ENCODE data around the gene DUSP22.

DUSP22 gene

DNA sequence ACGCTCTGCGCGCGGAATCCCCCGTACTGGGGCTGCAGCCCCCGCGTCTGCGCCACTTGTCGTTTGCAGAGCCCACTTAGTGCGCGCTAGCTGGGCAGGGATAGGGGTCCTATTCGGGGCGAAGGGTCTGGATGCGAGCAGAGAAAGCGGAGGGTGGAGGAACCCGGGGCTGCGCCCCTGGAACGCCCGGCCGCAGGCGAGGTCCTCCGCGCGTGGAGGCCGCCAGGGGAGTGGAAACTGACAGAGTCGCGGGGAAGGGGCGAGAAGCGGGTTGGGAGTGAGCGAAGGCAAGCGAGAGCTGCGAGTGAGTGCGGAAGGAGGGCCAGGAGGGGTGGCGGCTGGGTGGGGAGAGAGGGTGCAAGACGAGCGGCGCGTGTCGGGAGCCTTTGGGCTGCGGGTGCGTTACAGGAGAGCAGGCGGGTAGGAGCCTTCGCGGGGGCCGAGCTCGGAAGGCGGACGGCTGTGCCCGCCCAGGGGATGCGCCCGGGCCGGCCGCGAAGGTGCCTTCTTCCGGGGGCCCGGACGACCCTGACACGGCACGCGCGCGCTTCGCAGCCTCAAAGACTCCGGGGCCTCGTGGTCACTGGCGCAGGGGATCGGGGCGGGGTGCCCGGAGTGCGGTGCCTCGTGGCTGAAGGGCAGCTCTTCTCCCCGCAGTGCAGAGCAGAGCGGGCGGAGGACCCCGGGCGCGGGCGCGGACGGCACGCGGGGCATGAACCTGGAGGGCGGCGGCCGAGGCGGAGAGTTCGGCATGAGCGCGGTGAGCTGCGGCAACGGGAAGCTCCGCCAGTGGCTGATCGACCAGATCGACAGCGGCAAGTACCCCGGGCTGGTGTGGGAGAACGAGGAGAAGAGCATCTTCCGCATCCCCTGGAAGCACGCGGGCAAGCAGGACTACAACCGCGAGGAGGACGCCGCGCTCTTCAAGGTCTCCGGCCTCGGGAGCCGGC, 100.4 kb downstream of the DUSP22 start:
- no peak for DNase-seq (ENCODE audit: low read depth in 2 of 3, low spot score in 2 of 3)

DNA sequence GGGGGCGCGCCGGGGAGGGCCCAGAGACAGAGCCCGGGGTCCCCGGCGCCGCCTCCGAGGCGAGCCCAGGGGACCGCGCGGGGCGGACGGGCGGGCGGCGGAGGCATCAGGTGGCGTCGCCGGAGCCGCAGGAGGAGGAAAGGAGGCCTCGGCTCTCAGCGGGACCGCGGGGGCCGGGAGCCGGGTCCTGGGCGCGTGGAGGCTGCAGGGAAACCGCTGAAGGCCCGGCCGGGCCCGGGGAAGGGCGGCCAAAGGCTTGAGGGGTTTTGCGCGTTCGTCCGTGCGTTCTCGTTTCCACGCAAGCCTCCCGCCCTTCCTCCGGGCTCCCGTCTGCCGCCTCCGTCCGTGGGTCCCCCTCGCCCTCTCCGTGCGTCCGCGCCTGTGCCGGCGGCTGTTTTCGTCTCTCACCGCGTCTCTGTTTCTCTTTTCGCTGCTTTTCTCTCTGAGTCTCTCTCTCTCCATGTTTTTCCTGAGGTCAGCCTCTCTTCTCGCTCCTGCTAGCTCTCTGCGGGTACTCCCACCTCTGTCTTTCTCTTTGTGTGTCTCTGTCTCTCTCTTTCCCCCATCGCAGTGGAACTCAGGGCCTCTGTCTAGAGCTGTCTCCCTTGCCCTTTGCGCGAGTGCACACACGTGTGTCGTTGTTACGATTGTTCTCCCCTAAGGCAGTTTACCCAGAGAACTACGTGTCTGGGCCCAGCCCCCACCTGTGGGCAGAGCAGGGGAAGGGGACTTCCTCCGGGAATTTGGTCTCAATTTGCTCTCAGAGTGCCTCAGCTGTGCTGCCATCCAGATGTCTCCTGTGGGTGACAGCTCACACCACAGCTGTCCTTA, 101.3 kb downstream of the DUSP22 start:
- DNase-seq (ENCODE audit: low read depth in 2 of 3, low spot score in 2 of 3), result no peak

DNA sequence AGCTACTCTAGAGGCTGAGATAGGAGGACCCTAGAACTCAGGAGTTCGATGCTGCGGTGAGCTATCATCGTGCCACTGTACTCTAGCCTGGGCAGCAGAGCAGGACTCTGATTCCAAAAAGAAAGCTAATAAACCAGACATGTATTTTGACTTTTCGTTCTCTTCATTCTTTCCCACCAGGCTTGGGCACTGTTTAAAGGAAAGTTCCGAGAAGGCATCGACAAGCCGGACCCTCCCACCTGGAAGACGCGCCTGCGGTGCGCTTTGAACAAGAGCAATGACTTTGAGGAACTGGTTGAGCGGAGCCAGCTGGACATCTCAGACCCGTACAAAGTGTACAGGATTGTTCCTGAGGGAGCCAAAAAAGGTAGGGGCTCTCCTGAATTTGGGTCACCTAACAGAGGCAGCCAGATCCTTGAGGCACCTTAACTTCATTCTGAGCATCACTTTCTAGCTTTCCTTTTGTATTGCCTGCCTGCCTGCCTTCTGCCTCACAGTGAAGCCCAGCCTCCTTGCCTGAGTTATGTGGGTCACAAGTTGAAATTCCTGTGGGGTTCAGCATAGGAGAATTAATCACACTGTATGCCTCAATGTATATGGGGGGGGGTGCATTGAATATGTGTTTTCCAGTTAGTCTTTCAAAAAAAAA, 102.5 kb downstream of the DUSP22 start:
- DNase-seq (ENCODE audit: low read depth in 2 of 3, low spot score in 2 of 3), result no peak

DNA sequence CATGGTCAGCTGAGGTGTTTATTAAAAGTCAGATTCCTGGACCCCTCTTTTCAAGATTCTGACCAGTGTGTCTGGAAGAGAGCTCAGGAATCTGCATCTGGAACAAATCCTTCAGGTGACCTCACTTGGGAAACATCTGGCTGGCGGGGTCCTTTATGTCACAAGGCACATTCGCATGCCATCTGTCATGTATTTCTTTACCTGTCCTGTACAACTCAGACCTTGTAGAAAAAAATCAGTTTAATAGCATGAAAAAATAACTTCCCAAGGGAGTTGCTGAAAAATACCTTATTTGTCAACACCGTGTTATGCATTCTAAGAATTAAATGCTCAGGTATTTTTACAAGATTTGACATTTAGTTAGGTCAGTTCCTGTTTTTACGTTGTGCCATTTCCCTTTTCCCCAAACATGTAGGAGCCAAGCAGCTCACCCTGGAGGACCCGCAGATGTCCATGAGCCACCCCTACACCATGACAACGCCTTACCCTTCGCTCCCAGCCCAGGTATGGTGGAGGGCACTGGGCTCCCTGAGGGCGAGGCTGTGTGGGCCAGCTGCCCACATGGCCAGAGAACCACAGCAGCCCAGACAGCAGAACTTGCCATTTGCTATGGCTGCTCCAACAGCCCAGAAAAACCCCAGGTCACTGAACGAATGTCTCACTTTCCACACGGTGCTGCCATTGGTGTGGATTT, 103.3 kb downstream of the DUSP22 start:
- no peak for DNase-seq (ENCODE audit: low read depth in 2 of 3, low spot score in 2 of 3)

DNA sequence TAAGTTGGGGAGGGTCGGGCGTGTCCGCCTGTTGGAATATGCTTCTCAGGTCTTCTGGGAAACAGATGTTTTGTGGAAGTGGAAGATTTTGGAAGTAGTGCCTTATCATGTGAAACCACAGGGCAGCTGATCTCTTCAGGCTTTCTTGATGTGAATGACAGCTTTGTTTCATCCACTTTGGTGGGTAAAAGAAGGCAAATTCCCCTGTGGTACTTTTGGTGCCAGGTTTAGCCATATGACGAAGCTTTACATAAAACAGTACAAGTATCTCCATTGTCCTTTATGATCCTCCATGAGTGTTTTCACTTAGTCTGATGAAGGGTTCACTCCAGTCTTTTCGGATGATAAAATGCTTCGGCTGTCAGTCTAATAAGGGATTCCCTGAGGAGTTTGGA, 103.8 kb downstream of the DUSP22 start:
- DNase-seq (ENCODE audit: low read depth in 2 of 3, low spot score in 2 of 3), result no peak

DNA sequence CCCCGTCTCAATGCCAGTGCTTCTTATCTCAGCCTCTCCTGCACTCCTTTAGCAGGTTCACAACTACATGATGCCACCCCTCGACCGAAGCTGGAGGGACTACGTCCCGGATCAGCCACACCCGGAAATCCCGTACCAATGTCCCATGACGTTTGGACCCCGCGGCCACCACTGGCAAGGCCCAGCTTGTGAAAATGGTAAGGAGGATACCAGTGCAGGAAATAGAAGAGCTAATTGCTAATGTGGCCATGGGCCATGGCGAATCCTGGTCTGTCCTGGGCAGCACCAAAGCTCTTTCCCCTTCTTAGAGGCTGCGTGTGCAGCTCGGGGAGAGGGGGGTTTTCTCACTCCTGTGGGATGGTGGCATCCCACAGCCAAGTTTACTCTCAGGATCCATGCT, 104.8 kb downstream of the DUSP22 start:
- DNase-seq (ENCODE audit: low read depth in 2 of 3, low spot score in 2 of 3), result no peak

- DNase-seq (ENCODE audit: low read depth in 2 of 3, low spot score in 2 of 3), result no peak
Measured at GRCh38 chr6:397604-398003, 105.3 kb downstream of the DUSP22 start.

- DNase-seq (ENCODE audit: low read depth in 2 of 3, low spot score in 2 of 3), result no peak
Measured at GRCh38 chr6:398065-398464, 105.8 kb downstream of the DUSP22 start.

DNA sequence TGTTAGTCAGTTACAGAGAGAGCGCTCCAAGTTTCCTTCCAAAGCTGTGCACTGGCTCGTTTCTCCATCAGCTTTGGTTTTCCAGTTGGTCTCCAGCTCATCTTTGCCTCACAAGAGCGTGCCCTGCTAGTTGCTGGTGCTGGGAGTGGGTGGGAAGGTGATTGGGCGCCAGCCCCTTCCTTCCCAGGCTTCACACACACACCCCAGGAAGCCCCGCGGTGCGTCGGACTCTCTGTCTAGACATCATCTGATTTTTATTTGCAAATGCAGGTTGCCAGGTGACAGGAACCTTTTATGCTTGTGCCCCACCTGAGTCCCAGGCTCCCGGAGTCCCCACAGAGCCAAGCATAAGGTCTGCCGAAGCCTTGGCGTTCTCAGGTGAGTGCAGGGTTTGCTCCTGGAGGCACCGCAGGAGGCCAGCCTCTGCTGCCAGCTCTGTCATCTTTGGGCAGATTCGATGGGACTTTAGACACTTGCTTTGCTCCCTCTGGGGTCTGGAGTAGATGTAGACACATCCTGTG, 106.3 kb downstream of the DUSP22 start:
- DNase-seq (ENCODE audit: low read depth in 2 of 3, low spot score in 2 of 3), result no peak

DNA sequence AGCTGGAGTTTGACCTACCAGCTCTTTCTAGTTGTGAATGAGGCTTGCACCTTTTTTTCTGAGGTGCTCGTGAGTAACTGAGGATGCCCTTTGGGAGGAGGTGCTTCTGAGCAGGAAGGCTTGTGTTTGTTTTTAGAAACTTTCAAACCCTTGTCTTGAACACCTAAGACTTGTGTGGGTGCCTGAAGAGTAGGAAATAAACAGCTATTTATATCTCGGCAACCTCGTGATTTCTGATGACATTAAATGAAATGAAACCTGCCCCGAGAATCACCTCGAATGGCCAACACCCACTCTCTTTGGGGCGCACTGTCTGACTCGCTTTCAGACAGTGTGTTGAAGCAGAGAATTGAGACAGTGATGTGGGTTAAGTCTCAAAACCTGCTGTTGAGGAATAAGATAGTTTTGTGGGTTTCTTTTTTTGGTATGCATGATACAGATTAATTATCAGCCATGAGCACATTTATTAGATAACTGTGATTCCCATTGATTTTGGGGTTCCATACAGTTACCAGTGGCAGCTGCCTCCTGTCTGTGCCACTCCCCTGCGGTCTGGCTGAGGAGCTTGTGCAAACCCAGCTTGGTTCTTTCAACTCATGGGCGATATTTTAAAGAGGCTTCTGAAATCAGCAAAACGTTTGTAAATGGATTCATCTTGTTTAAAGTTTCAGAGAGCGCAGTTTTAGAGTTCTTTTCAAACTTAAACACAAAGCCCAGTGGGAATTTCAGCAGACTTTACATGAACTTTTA, 107.7 kb downstream of the DUSP22 start:
- no peak for DNase-seq (ENCODE audit: low read depth in 2 of 3, low spot score in 2 of 3)

- no peak for DNase-seq (ENCODE audit: low read depth in 2 of 3, low spot score in 2 of 3)
Measured at GRCh38 chr6:400815-401214, 108.5 kb downstream of the DUSP22 start.

Measured in activated CD8-positive, alpha-beta memory T cell treated with anti-CD3 and anti-CD28 coated beads for 48 hours (primary cell).